HG03460 (cell line): ENCODE data around the gene COQ8B.
"Not testable (repeated sequence)": the region's sequence is repeated elsewhere in the genome, so short reads cannot be mapped to it uniquely, and the experiment has no call there.

Experiments used
- ATAC-seq: cut with Tn5 transposase; IDR thresholded peaks from one replicate; pipeline ENCODE4 v1.9.1; 2021; ENCODE audit not compliant: unreplicated experiment

Gene COQ8B

DNA sequence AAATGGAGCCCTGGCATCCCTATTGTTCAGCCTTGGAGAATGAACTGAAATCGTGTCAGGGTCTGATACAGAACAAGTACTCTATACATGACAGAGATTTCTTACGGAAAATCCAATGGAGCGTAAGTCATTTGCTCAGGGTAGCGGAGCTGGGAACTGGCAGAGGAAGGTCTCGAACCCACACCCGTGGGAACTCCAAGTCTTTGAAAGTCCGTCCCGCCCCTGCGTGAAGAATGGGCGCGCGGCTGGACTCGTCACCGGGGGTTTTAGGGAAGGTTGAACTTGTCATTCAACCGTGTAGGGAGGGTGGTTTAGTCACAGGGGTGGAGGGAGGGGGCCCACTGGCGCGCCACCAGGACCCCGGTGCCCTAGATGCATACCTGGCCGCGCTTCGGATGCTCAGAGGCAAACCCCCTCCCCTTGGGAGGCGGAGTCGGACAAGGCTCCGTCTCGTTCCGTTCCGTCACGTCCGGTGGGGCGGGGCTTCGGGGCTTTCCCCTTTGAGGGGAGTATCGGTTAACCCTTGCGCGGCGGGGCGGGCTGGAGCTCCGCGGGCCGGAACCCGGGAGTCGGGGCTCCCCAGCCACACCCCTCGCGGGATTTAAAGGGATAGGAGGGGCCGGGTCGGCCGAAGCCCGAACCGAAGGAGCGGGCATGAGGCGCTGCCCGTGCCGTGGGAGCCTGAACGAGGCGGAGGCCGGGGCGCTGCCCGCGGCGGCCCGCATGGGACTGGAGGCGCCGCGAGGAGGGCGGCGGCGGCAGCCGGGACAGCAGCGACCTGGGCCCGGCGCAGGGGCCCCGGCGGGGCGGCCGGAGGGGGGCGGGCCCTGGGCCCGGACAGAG, at the start of gene COQ8B, which contains the start of gene ITPKC:
Gene COQ8B, minus strand, starts transcription at position 405 of the 843 bp plus-strand sequence. CDS start 2,254 bp downstream, outside the sequence.
Gene ITPKC, plus strand, starts transcription at position 631 of the 843 bp plus-strand sequence. Its CDS starts 24 bp downstream, at position 655.
- ATAC-seq, result peak; percentile 53

DNA sequence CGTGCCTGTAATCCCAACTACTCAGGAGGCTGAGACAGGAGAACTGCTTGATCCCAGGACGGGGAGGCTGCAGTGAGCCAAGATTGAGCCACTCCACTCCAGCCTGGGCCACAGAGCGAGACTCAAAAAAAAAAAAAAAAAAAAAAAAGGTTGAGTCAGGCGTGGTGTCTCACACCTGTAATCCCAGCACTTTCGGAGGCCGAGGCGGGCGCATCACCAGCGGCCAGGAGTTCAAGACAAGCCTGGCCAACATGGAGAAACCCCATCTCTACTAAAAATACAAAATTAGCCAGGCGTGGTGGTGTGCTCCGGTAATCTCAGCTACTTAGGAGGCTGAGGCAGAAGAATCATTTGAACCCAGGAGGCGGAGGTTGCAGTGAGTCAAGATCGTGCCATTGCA, 49.7 kb upstream of the COQ8B start:
- ATAC-seq, result not testable (repeated sequence)

DNA sequence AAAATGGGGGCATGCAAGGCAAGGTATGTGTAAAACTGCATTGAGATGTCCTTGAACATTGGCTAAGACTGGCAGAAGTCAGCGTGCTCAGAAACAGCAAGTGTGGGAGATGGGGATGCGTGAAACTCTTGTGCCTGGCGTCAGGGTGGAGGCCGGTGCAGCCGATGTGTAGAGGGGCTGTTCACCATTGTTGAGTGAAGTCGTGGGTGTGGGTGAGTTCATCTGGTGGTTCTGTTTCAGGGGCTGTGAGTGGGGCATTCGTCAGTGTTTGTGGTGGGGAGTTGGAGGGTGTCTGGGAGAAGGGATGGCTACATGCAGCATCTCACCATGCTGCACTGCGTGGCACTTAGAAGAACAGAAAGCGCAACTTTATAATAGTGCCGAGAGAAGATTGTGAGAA, 47.3 kb upstream of the COQ8B start:
- no peak for ATAC-seq

DNA sequence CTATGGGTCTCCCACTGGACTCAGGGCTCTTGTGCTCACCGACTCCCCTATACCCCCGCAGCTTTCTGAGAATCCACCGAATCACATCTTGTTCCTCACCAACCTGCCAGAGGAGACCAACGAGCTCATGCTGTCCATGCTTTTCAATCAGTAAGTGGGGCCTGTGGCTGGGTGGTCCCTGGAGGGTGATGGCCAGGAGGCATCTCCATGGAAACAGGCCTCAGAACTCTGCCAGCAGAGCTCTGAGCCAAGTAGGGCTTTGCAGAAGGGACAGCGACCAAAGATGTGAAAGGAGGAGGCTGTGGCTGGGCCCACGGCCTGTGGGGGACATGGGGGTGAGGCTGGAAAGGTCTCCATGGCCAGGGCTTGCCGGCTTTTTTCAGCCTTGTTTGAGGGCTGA, 46.8 kb upstream of the COQ8B start:
- no peak for ATAC-seq

DNA sequence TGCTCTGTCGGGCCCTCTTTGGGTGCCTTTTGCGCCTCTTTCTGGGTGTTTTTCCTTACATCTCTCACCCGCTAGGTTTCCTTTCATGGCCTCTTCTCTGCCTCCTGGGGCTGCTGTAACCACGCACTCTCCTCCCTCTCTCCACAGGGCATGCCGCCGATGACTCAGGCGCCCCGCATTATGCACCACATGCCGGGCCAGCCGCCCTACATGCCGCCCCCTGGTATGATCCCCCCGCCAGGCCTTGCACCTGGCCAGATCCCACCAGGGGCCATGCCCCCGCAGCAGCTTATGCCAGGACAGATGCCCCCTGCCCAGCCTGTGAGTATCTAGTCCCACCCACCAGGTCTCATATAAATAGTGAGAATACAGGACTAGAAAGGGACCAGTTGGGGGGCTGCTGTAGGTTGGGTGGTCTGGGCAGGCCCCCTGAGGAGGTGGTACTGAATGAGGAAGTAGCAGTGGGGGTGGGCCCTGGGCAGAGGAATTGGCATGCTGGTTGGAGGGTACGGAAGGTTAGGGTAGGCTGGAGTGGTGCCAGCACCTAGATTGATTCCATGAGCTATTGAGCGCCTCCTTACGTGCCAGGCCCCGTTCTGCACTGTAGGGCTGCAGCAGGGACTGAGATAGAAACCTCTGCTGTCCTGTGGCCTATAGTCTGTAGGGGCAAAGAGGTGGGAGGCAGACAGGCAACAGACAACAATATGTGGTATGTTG, 46.2 kb upstream of the COQ8B start:
- ATAC-seq, result no peak

DNA sequence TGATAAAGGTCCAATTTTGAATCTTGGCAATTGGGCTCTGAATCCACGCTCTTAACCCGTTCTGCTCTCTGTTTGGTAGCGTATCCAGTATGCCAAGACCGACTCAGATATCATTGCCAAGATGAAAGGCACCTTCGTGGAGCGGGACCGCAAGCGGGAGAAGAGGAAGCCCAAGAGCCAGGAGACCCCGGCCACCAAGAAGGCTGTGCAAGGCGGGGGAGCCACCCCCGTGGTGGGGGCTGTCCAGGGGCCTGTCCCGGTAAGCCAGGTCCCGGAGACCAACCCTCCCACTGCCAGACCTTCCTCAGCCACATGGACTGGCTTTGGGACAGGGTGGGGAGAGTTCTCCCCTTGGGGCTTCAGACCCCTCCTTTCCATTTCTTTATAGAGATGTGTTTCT, 42.7 kb upstream of the COQ8B start:
- ATAC-seq, result no peak

DNA sequence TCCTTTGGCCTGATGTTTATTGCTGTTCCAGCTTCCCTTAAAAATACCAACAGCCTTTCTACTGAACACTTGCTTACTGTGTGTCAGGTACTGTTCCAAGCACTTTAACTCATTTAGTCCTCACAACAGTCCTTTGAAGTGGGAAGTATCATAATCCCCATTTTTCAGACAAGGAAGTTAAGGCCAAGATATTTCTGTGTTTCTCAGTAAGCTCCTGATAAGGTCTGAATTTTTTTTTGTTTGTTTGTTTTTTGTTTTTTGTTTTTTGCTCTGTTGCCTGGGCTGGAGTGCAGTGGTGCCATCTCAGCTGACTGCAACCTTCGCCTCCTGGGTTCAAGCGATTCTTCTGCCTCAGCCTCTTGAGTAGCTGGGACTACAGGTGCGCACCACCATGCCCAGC, 41.8 kb upstream of the COQ8B start:
- ATAC-seq, result no peak

DNA sequence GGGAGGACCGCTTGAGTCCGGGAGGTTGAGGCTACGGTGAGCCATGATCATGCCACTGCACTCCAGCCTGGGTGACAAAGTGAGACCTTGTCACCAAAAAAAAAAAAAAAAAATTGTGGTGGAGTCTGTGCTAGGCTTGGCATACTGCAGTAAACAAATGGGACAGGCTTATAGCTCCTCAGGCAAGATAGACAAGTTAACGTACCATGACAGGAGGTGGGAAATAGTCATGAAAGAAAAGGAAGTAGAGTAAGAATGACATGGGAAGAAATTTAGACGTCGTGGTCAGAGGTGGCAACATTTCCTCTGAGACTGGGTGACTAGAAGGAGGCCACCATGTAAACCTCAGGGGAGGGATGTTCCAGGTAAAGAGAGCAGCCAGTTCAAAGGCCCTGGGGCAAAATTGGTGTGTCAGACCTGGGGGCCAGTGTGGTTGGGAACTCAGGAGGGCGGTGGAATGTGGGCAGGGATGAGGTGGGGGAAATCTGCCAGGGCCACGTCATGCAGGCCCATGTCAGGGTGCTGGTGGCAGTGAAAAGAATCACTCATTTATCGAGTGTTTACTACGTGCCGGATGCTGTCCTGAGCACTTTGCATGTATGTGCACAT, 39.9 kb upstream of the COQ8B start:
- ATAC-seq, result no peak

DNA sequence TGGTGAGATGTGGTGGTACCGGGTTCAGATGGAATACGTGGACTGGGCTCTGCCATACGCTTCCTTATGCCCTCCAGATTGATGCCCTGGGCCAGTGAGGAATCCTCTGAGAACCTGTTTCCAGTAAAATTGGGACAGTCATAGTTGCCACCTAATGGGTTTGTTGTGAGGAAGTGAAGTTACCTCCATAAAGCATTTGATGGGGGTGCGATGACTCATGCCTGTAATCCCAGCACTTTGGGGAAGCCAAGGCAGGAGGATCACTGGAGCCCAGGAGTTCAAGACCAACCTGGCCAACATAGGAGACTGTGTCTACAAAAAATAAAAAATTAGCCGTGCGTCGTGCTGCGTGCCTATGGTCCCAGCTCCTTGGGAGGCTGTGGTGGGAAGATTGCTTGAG, 39.1 kb upstream of the COQ8B start:
- ATAC-seq, result no peak

DNA sequence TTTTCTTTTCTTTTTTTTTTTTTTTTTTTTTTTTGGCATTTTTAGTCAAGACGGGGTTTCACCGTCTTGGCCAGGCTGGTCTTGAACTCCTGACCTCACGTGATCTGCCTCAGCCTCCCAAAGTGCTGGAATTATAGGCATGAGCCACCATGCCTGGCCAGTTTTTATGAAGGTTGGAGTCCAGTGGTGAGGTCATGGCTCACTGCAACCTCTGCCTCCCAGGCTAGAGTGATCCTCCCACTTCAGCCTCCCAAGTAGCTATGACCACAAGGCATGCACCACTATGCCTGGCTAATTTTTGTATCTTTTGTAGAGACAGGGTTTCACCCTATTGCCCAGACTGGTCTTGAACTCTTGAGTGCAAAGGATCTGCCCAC, 38.5 kb upstream of the COQ8B start:
- no peak for ATAC-seq

DNA sequence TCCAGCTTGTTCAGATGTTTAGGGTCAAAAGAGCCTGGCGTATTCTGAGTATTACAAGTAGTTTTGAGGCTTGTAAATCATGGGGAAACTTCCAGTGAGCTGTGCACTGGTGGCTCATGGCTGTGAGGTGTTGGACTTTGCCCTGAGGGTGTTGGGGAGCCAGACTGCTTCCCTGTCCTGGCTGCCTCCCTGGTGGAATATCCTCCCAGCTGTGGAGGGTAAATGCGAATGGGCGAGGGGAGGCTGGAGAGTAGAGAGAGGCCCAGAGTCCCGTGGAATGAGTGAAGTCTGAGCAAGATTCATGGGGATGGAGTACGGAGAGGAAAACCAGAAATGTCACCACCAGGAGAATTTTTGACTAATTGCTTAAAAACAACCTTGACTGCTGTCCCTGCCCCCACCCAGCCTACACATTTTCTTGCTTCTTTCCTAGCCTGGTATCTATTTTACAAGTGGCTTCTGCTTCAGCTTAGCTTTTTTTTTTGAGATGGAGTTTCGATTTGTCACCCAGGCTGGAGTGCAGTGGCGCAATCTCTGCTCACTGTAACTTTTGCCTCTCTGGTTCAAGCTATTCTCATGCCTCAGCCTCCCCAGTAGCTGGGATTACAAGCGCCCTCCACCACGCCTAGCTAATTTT, 38.0 kb upstream of the COQ8B start:
- ATAC-seq, result no peak

DNA sequence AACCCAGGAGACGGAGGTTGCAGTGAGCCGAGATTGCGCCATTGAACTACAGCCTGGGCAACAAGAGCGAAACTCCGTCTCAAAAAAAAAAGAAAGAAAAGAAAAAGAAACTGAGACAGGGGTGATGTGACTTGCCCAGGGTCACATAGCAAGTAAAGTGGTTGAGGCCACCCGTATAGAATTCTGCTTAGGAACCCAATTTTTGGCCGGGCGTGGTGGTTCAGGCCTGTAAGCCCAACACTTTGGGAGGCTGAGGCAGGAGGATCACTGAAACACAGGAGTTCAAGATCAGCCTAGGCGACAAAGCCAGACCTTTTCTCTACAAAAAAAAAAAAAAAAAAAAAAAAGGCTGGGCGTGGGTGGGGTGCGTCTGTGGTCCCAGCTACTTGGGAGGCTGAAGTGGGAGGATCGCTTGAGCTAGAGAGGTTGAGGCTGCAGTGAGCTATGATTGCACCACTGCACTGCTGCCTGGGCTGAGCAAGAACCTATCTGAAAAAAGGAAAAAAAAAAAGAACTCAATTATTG, 35.6 kb upstream of the COQ8B start:
- no peak for ATAC-seq

DNA sequence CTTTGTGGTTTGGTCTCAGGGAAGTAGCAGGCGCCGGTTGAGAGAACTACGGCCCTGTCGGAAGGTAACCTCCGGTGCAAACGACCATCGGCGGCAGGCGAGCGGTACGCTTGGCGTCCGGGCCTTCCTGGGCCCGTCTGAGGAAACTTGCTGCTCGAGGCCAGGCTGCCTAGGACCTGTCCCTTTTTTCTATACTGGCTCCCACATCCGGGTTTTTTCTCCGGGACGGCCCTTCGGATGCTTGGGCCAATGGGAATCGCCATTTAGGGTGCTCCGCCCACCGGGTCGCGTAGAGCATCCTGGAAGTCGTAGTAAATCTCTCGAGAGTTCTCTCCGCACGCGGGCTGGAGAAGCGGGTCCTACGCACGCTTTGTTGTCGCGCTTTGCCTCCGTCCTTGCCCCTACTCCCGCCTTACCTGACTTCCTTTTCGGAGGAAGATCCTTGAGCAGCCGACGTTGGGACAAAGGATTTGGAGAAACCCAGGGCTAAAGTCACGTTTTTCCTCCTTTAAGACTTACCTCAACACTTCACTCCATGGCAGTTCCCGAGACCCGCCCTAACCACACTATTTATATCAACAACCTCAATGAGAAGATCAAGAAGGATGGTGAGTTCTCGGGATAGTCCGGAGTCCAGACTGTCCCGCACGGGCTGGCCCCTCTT, 34.3 kb upstream of the COQ8B start, which contains the start of gene SNRPA:
Gene SNRPA, plus strand, starts transcription at position 330 of the 664 bp plus-strand sequence. Its CDS starts 206 bp downstream, at position 536.
- ATAC-seq, result peak; percentile 58

DNA sequence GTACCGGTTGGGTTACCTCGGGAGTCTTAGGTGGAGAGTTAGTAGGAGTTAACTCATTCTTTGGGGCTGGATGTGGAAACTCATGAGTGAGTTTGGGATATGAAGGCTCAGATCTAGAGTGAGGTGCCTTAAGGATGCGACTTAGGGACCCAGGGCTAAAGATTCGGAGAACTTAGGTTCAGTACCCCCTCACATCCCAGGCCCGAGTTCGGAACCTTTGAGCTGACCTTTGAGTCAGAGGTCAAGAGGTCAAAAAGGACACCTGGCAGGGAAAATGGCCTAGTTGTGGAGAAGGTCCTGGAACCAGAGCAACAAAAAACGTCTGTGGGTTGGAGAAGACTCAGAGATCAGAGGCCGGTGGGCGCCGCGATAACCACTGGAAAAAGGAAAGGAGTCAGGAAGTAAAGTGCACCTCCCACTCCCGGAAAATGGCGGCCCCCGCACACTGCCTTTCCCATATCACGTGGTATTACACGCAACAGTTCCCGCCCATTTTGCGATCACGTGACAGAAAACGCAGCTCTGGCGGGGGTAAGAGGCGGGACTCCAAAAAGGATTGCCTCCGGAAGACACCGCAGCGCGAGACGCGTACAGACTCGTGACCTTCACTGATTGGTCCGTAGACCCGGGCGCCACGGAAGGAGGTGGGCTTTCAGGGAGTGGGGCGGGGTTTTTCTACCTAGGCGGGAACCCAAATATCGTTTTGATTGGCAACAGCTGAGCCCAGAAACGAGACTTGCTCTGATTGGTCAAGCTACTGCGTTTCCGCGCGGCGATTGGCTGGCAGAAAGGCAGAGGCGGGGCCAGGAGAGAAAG, 33.6 kb upstream of the COQ8B start, which contains the start of gene ACTMAP:
Gene ACTMAP, minus strand, starts transcription at position 420 of the 816 bp plus-strand sequence. CDS start 674 bp downstream, outside the sequence.
- ATAC-seq, result peak; percentile 75

DNA sequence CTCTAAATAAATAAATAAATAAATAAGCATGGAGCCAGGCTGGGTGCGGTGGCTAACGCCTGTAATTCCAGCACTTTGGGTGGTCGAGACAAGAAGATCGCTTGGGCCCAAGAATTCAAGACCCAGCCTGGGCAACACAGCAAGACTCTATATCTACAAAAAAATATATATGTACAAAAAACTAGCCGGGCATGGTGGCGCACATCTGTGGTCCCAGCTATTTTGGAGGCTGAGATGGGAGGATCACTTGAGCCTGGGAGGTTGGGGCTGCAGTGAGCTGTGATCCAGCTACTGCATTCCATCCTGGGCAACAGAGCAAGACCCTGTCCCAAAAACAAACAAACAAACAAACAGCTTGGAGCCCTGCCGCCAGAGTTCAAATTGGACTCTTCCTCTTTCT, 30.9 kb upstream of the COQ8B start:
- no peak for ATAC-seq

DNA sequence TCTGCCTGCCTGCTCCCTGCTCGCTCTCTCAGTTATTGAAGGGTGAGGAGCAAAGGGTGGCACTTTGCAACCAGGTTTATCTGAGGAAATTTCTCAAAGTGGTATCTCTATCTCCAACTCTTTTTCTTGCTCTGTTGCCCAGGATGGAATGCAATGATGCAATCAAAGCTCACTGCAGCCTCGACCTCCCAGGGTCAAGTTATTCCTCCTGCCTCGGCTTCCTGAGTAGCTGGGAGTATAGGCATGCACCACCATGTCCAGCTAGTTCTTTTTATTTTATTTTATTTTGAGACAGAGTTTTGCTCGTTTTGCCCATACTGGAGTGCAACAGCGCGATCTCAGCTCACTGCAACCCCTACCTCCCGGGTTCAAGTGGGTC, 28.7 kb upstream of the COQ8B start:
- no peak for ATAC-seq

DNA sequence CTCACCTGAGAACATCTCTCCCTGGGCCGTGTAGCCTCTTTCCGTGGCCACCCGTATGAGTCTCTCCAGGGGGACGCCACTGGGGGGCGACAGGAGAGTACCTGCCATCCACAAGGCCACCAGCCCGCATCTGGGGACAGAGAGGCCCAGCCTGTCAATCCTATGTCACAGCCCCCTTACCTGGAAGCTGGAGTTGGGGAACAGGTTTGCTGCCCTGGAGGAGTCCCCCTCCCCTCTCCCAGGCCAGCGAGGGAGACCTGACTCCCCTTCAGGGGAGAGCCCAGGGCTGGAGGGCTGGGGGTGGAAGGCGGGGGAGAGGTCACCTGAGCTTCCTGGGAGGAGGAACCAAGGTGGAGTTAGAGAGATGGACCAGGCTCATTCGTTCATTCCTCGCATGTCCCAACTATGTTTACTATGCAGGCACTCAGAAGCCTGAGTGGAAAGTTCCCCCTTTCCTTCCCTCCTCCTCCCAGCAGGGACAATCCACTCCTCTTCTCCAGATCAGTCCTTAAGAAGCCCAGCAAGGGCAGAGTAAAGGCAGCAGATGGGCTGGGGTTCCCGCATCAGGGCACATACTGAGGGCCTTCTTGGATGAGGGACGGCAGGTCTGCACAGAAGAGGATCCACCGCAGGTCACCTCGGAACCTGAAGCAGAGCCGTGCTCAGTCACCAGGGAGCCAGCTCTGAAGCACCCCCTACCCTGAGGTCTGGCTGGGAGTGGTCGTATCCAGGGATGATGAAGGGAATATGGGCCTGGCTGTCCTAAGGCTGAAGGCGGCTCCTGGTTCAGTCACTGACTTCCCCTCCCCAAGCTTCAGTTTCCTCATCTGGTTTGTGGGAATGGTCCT, 28.1 kb upstream of the COQ8B start:
- no peak for ATAC-seq

DNA sequence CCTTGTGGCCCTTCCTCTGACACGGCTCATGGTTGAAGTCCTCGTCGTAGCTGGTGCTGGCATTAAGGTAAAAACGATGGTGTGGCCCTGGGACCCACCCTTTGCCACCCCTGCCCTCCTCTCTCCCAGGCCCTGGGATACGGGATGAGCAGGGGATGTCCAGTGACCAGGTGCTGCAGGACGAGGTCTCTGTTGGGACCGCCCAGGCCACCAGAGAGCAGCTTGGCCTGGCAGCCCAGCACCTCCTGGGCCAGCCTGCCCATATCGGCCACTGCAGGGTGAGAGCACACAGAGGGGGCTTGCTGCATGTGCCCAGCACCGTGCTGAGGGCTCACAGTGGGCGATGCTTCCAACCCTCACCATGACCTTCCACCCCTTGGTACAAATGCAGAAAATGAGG, 27.2 kb upstream of the COQ8B start:
- ATAC-seq, result no peak

DNA sequence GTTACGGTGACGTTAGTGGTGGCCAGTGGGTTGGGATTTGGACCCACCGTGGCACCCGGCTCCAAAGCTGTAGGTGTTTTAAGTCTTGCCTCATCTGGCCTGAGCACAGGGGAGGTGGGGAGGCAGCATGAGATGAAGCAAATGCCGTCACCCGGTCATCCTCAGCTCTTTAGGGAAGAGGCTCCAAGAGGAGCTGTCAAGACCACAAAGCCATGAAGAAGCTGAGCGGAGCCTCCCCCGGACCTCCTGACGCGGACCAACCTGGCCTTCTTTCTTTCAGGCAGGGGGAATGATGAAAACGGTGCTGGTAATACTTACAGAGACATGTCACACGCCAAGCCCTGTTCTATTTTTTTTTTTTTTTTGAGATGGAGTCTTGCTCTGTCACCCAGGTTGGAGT, 26.2 kb upstream of the COQ8B start:
- ATAC-seq, result no peak
